Colonic mucosa (tissue), 4 donors: ENCODE results near the gene RASGRF2. TPM values are rescaled to one million over a fixed set of nuclear protein-coding genes. Genes with fewer than 3 reads are reported as not detected.

Experiments used
- DNase-seq: peaks from one replicate; pipeline ENCODE4 v3.0.0-alpha.2; 2020
- H3K27ac ChIP-seq: fragments of 200-600 bp; one replicate; pipeline ENCODE4 v1.8.0; 2021
- H3K27me3 ChIP-seq: fragments of 200-600 bp; one replicate; pipeline ENCODE4 v1.8.0; 2021
- H3K36me3 ChIP-seq: fragments of 200-600 bp; one replicate; pipeline ENCODE4 v1.8.0; 2021
- H3K4me1 ChIP-seq: fragments of 200-600 bp; one replicate; pipeline ENCODE4 v1.8.0; 2021; ENCODE audit warnings: mild to moderate bottlenecking
- H3K4me3 ChIP-seq: fragments of 200-600 bp; one replicate; pipeline ENCODE4 v1.8.0; 2021
- H3K9ac ChIP-seq, 2 donors: one replicate each; pipeline ENCODE4 v1.7.0; 2013; ENCODE audit warnings: control low read depth in 2 of 2, low read depth in 2 of 2, low read length in 2 of 2
- H3K9me3 ChIP-seq: fragments of 200-600 bp; one replicate; pipeline ENCODE4 v1.8.0; 2021
- intact Hi-C: fragments of 100-400 bp; cut with DNase I; formaldehyde crosslinking; loops from one replicate; pipeline ENCODE4 v1.14.1; 2022
- total RNA-seq, 2 donors: library from RNA; stranded (reverse); fragmentation: NEBNext Ultra II Directional in 1 of 2; extraction: Animal tissue kit (Norgen Biotek cat#: 25700) in 1 of 2; gene quantifications; one replicate each; pipeline ENCODE4 v1.2.1, GENCODE V29; 2021
- TF ChIP-seq, protein P1 (sequence below): fragments of 200-600 bp; IDR thresholded peaks from one replicate; pipeline ENCODE4 v1.8.0; 2022; ENCODE audit warnings: antibody characterized with exemption, mild to moderate bottlenecking
- donor health status: healthy.
- donor health status: DM: no; HTN: no; CAD: no.
- donor health status: DM: no; HTN: no; CAD: no.

Gene RASGRF2
- total RNA-seq, 2 donors from 2014 or later, result 2.8 to 3.5 TPM

DNA sequence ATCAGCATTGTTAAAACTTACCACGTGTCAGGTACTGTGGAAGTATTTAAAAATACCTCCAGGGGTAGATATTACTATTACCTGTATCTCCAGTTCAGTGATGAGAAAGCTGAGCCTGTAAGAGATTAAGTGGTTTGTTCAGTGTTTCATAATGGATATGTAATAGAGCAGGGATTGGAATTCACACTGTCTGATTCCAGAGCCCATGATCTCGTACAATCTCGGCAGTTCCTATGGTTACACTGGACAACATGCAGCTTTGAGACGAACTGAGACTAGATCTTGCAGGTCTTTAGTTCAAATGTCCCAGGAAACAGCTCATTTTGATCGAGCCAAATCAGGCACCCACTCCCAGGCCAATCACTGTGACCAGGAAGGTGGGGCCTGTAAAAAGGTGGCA lies 8.8 kb upstream of the RASGRF2 start:
- Histone ChIP-seq H3K4me3 (no peak overlapping the region), H3K9ac (no peak overlapping the region), H3K9me3 (no peaks in the 10 kb centered on the region), H3K27ac (no peak overlapping the region), H3K4me1 (no peaks in the 10 kb centered on the region), H3K36me3 (no peaks in the 10 kb centered on the region), H3K27me3 (no peaks in the 10 kb centered on the region)
- DNase-seq, result no peak
- TF ChIP-seq, protein P1, sequence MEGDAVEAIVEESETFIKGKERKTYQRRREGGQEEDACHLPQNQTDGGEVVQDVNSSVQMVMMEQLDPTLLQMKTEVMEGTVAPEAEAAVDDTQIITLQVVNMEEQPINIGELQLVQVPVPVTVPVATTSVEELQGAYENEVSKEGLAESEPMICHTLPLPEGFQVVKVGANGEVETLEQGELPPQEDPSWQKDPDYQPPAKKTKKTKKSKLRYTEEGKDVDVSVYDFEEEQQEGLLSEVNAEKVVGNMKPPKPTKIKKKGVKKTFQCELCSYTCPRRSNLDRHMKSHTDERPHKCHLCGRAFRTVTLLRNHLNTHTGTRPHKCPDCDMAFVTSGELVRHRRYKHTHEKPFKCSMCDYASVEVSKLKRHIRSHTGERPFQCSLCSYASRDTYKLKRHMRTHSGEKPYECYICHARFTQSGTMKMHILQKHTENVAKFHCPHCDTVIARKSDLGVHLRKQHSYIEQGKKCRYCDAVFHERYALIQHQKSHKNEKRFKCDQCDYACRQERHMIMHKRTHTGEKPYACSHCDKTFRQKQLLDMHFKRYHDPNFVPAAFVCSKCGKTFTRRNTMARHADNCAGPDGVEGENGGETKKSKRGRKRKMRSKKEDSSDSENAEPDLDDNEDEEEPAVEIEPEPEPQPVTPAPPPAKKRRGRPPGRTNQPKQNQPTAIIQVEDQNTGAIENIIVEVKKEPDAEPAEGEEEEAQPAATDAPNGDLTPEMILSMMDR, result no peak
- intact Hi-C loops, result loop anchor here (10.0 kb wide), 1 partner anchor 213 kb away; no protein-coding TSS in a partner anchor

DNA sequence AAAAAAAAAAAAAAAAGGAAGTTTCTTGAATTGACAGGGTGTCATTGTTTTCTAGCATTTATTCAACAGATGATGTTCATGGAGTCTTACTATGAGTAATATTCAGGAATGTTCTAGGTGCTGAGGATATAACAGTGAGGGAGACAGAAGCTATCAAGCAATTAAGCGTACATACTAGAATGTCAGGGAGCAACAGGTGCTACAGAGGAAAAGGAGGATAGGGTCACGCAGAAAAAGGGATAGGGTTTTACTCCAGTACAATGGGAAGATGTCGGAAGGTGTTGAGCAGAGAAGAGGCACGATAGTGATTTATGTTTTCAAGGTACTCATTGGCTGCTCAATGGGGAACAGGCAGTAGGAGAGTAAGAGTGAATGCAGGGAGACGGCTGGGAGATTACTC lies 6.6 kb upstream of the RASGRF2 start:
- no peak for DNase-seq
- Histone ChIP-seq H3K9me3 (no peaks in the 10 kb centered on the region), H3K27ac (no peak overlapping the region), H3K9ac (no peak overlapping the region), H3K4me3 (no peak overlapping the region), H3K36me3 (no peaks in the 10 kb centered on the region), H3K4me1 (no peaks in the 10 kb centered on the region), H3K27me3 (no peaks in the 10 kb centered on the region)
- intact Hi-C loops, result loop anchor here (10.0 kb wide), 1 partner anchor 211 kb away; no protein-coding TSS in a partner anchor
- TF ChIP-seq, protein P1, result no peak

DNA sequence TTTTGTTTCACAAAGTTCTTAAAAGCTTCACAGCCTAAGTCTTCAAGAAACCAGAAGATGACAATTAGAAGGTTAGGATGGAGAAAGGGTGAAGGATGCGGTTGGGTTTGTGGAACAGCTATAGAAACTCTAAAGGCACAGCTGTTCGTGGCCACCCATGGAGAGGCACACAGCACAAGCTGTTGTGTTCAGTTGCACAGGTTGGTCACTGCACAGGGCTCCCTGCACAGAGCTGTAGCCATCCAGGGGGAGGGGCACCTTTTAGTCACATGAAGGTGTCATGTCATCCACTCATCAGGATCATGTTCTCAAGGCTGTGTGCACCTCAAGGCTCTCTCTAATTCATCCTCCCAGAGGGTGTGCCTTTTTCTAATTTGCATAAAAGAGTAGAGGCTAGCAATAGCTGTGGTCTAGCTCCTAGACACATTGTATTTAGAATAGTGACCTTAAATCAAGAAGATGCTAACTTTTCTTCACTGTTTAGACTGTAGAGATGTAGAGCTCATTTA lies 5.0 kb upstream of the RASGRF2 start:
- TF ChIP-seq, protein P1, result no peak
- Histone ChIP-seq H3K4me3 (no peak overlapping the region), H3K27ac (no peak overlapping the region), H3K9me3 (no peaks in the 10 kb centered on the region), H3K27me3 (peaks cover 12% of the 10 kb centered on the region), H3K36me3 (no peaks in the 10 kb centered on the region), H3K9ac (no peak overlapping the region), H3K4me1 (no peaks in the 10 kb centered on the region)
- intact Hi-C loops, result loop anchor here (10.0 kb wide), 1 partner anchor 210 kb away; no protein-coding TSS in a partner anchor
- DNase-seq, result no peak

DNA sequence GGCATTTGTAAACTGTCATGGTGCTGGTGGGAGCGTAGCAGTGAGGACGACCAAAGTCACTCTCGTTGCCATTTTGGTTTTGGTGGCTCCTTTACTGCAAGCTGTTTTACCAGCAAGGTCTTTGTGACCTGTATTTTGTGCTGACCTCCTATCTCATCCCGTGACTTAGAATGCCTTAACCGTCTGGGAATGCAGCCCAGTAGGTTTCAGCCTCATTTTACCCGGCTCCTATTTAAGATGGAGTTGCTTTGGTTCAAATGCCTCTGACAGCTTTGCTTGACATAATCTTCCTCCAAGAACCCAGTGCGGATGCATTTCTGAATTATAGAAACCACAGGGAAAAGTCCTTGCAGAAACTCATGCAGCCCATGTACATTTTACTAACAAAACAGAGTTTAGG lies 3.9 kb upstream of the RASGRF2 start:
- H3K4me3 ChIP-seq, result no peak overlapping the region
- H3K27ac ChIP-seq, result no peak overlapping the region
- TF ChIP-seq, protein P1, result no peak
- no peaks in the 10 kb centered on the region for H3K36me3 ChIP-seq
- intact Hi-C loops, result loop anchor here (10.0 kb wide), 1 partner anchor 209 kb away; no protein-coding TSS in a partner anchor
- no peak for DNase-seq
- H3K27me3 ChIP-seq, result peaks cover 14% of the 10 kb centered on the region
- H3K4me1 ChIP-seq, result no peaks in the 10 kb centered on the region
- no peaks in the 10 kb centered on the region for H3K9me3 ChIP-seq
- H3K9ac ChIP-seq, result no peak overlapping the region

DNA sequence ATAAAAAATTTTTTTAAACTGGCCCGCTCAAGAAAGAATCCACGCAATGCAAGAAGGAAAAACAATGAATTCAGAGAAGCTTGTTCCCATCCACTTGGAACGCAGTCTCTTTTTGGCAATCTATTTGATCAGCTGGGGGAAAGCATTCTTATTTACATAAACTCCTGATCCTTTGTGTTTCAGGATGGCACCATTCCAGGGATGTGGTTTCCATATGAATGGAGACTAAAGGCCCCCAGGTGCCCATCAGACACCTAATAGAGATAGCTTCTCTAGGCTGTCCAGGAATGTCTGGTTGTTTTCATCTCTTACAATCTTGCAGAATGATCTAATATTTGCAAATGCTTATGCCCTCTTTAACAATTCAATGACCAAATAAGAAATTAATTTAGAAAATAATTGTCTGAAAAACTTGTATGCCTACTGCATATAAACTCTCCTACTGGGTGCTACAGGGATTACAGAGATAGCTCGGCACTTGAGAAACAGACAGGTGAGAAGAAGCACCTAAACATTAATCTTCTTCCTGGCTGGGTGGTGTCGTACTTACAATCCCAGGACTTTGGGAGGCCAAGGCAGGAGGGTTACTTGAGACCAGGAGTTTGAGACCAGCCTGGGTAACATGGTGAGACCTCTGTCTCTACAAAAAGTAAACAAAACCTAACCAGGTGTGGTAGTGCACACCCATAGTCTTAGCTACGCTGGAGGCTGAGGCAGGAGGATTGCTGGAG lies 3.0 kb upstream of the RASGRF2 start:
- Histone ChIP-seq H3K27me3 (peaks cover 16% of the 10 kb centered on the region), H3K4me3 (no peak overlapping the region), H3K36me3 (no peaks in the 10 kb centered on the region), H3K9ac (no peak overlapping the region), H3K4me1 (no peaks in the 10 kb centered on the region), H3K9me3 (no peaks in the 10 kb centered on the region), H3K27ac (no peak overlapping the region)
- intact Hi-C loops, result loop anchor here (10.0 kb wide), 1 partner anchor 208 kb away; no protein-coding TSS in a partner anchor
- DNase-seq, result no peak
- TF ChIP-seq, protein P1, result no peak
